HFF-Myc (cell line): ENCODE data around the gene STXBP6.

ENCODE experiments used
- DNase-seq: peaks from one replicate; pipeline ENCODE4 v3.0.0-alpha.2; 2011; ENCODE audit warnings: low read depth; ENCODE audit errors: extremely low read depth
- H3K4me3 ChIP-seq: replicated peaks from 2 replicates; pipeline ENCODE4 v1.5.1; 2011; ENCODE audit warnings: low read depth, mild to moderate bottlenecking, control low read depth, low read length
- CTCF ChIP-seq: IDR thresholded peaks from 2 replicates; pipeline ENCODE4 v1.5.1; 2012; ENCODE audit warnings: mild to moderate bottlenecking, low read depth, low read length, control low read depth; ENCODE audit errors: missing control alignments

Gene STXBP6

GRCh38 chr14:24925771-24926374, 124.1 kb downstream of the STXBP6 start:
- H3K4me3 ChIP-seq, result no peak overlapping the region
- DNase-seq, result no peak

GRCh38 chr14:24924544-24924943, 125.4 kb downstream of the STXBP6 start:
- H3K4me3 ChIP-seq, result no peak overlapping the region
- no peak for DNase-seq
- TF ChIP-seq CTCF, result no peak

More at GRCh38 chr14:24925771-24926374, 124.1 kb downstream of the STXBP6 start:
- TF ChIP-seq CTCF, result no peak

- no peak overlapping the region for H3K4me3 ChIP-seq
- DNase-seq, result no peak
- TF ChIP-seq CTCF, result no peak
Measured at GRCh38 chr14:24921903-24922302, 128.0 kb downstream of the STXBP6 start.

- DNase-seq, result no peak
- TF ChIP-seq CTCF, result no peak
Measured at GRCh38 chr14:24920265-24921075, 129.5 kb downstream of the STXBP6 start.

GRCh38 chr14:24918822-24919221, 131.1 kb downstream of the STXBP6 start:
- TF ChIP-seq CTCF, result no peak
- no peak for DNase-seq
- H3K4me3 ChIP-seq, result no peak overlapping the region

More at GRCh38 chr14:24920265-24921075, 129.5 kb downstream of the STXBP6 start:
- H3K4me3 ChIP-seq, result no peak overlapping the region

- no peak overlapping the region for H3K4me3 ChIP-seq
- no peak for DNase-seq
- TF ChIP-seq CTCF, result no peak
Measured at GRCh38 chr14:24915958-24916595, 133.9 kb downstream of the STXBP6 start.
